ENCODE measurements around the gene GPN1. TPM values are rescaled to one million over a fixed set of nuclear protein-coding genes. Genes with fewer than 3 reads are reported as not detected.

The GPN1 gene
- total and polyA plus RNA-seq, 2 of the 8 experiments (the other 6 are each of a cell fraction or from before 2014, with no cell fraction given), result 38.7 to 43.5 TPM

DNA sequence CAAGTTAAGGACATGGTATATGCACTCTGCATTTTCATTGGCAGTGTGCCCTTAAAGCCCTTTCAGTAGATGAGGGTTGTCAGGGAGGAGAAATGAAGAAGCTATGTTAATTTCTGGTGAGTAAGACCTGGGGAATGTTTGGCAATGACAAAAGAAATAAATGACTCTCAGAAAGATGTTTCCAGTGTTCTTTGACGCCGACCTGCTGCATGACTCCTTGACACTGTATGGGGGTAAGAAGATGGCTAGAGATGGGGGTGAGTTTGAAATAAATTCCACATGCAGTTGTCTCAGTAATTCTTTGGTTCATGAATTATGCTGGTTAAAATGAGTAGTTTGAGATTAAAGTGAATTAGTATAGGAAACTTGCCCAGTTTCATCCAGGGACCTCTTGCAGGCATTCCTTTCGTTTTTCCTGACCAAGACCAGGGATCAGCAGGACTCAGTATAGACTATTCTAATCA is 5.9 kb upstream of the GPN1 start:
- Histone ChIP-seq H3K4ac (replicated peaks; ENCODE audit: insufficient read length, low read depth, low read length) (no peak overlapping the region), H3K18ac (ENCODE audit: extremely low read depth, low read length) (no peak overlapping the region), H4K8ac (ENCODE audit: extremely low read depth, insufficient read depth, low read length) (no peak overlapping the region), H3K4me3 (ENCODE audit: extremely low read depth in 1 of 4, insufficient read depth in 2 of 4, low read depth in 3 of 4, low read length in 4 of 4) (no peak overlapping the region; a peak in 1 of 8 replicates), H3K23me2 (ENCODE audit: low read depth, low read length) (no peaks in the 10 kb centered on the region), H3K56ac (replicated peaks; ENCODE audit: insufficient read length, low read depth, low read length) (no peak overlapping the region), H3K79me1 (ENCODE audit: low read depth, low read length) (no peaks in the 10 kb centered on the region), H2BK15ac (ENCODE audit: low read length) (no peak overlapping the region), H3K27ac (ENCODE audit: low read depth, low read length) (no peak overlapping the region; the same call in 1 of the 2 replicates), H3K4me1 (replicated peaks in 1 of 4; ENCODE audit: control insufficient read depth in 3 of 4, insufficient read depth in 4 of 4, low read length in 3 of 4) (peaks cover 0 to 2% (median under 1%) of the 10 kb centered on the region in 4 experiments; a peak in 3 of 7 replicates), H4K91ac (replicated peaks; ENCODE audit: insufficient read length, low read length) (no peak overlapping the region), H2AFZ (ENCODE audit: low read length) (no peak overlapping the region), H3K27me3 (replicated peaks in 1 of 4; ENCODE audit: control insufficient read depth in 3 of 4, extremely low read depth in 1 of 4, insufficient read depth in 3 of 4, low read length in 3 of 4) (no peaks in the 10 kb centered on the region), H3K9ac (replicated peaks in 1 of 4; ENCODE audit: extremely low read depth in 1 of 4, low read depth in 3 of 4, low read length in 3 of 4) (no peak overlapping the region), H4K20me1 (replicated peaks in 1 of 2; ENCODE audit: control insufficient read depth in 1 of 2, insufficient read depth in 2 of 2, low read length in 2 of 2) (no peaks in the 10 kb centered on the region), H4K5ac (ENCODE audit: insufficient read length, low read depth, low read length) (no peak overlapping the region), H2BK20ac (ENCODE audit: low read length) (no peak overlapping the region), H3K23ac (ENCODE audit: insufficient read length) (no peak overlapping the region), H3K4me2 (ENCODE audit: insufficient read depth in 1 of 2, low read depth in 2 of 2, low read length in 2 of 2) (no peak overlapping the region), H3K79me2 (ENCODE audit: control insufficient read depth in 1 of 2, insufficient read depth in 2 of 2, low read length in 2 of 2) (no peaks in the 10 kb centered on the region), H3K9me3 (ENCODE audit: insufficient read depth in 2 of 2, low read depth in 1 of 2, low read length in 1 of 2) (no peaks in the 10 kb centered on the region), H3K14ac (ENCODE audit: insufficient read length) (no peak overlapping the region), H2BK120ac (replicated peaks; ENCODE audit: low read depth, low read length) (no peak overlapping the region), H2BK5ac (ENCODE audit: low read depth, low read length) (no peak overlapping the region), H3K36me3 (ENCODE audit: control insufficient read depth in 2 of 4, insufficient read depth in 4 of 4, low read length in 3 of 4) (peaks cover 0 to 43% (median 3%) of the 10 kb centered on the region in 4 experiments; a peak in 3 of 8 replicates), H2BK12ac (ENCODE audit: low read depth, low read length) (no peak overlapping the region), H2AK5ac (ENCODE audit: low read depth, low read length) (no peak overlapping the region)
- no peak for DNase-seq (ENCODE audit: low read depth in 1 of 2, low spot score in 2 of 2)
- 53% methylated on average over 3 of the region's 3 CpGs; no CpG with 5 or more reads in 1 of the 2 experiments for WGBS, 2 experiments (ENCODE audit: extremely low coverage in 1 of 2, insufficient coverage in 1 of 2, insufficient read length in 1 of 2, insufficient replicate concordance in 2 of 2, low coverage in 1 of 2, low lambda C conversion rate in 2 of 2, missing lambda C conversion rate in 1 of 2)
- no peak for FAIRE-seq
- TF ChIP-seq JUN (IDR thresholded peaks at IDR 0.05; ENCODE audit: low read depth, low read length), result 0 out of 2 replicates have a peak, but pooled peaks have one; percentile 51
- no peak for TF ChIP-seq HDAC6 (IDR thresholded peaks at IDR 0.05; ENCODE audit: low read depth, low read length)
- peak; percentile 90 for TF ChIP-seq JUND (IDR thresholded peaks at IDR 0.05; ENCODE audit: low read length)
- TF ChIP-seq TEAD4 (IDR thresholded peaks at IDR 0.05; ENCODE audit: low read depth, low read length), result peak; percentile 41; the same call in 1 of the 2 replicates
- ChIA-PET CTCF (ENCODE audit: partially characterized antibody) (interaction anchor here (1.7 kb wide), 1 partner anchor 60 kb away, joined by 5 read pairs; no protein-coding TSS in a partner anchor), POLR2A (ENCODE audit: partially characterized antibody) (interaction anchor here (0.6 to 1.7 kb wide), 6 partner anchors 8 to 266 kb away, joined by 3 to 4 read pairs (median 4); partner anchors contain the start of gene GTF3C2)
